Inflammatory macrophage treated with lipopolysaccharide for 1 hour (primary cell): ENCODE results near the gene DPYSL4.

Experiments
- DNase-seq, 2 donors: peaks; one replicate each; pipeline ENCODE4 v3.0.0-alpha.2; 2020 to 2022

DPYSL4 gene

GRCh38 chr10:132247943-132248342, 61.2 kb downstream of the DPYSL4 start:
- no peak for DNase-seq

GRCh38 chr10:132248455-132249225, 61.9 kb downstream of the DPYSL4 start:
- DNase-seq: peak in 1 of 2 donors; percentile 12

- no peak for DNase-seq
These were observed 62.5 kb downstream of the DPYSL4 start for GRCh38 chr10:132249226-132249724.

- DNase-seq: no peak
These were observed 63.2 kb downstream of the DPYSL4 start for GRCh38 chr10:132249824-132250375.

GRCh38 chr10:132250481-132251475, 64.0 kb downstream of the DPYSL4 start:
- DNase-seq: no peak

GRCh38 chr10:132251928-132252327, 65.2 kb downstream of the DPYSL4 start:
- no peak for DNase-seq

GRCh38 chr10:132252412-132252811, 65.7 kb downstream of the DPYSL4 start:
- no peak for DNase-seq

GRCh38 chr10:132253092-132253687, 66.4 kb downstream of the DPYSL4 start:
- DNase-seq: no peak

- no peak for DNase-seq
These were observed 68.1 kb downstream of the DPYSL4 start for GRCh38 chr10:132254841-132255240.
